IPS-20b (cell line): ENCODE results near the gene TWF2.

Source experiments
- H3K27ac ChIP-seq: one replicate; pipeline ENCODE4 v1.5.1; 2013; ENCODE audit warnings: low read length
- H3K27me3 ChIP-seq: 2 replicates; pipeline ENCODE4 v1.6.1; 2013; ENCODE audit warnings: mild to moderate bottlenecking, low read length, inconsistent platforms; ENCODE audit not compliant: insufficient read depth
- H3K36me3 ChIP-seq: 2 replicates; pipeline ENCODE4 v1.6.1; 2013; ENCODE audit warnings: low read depth, mild to moderate bottlenecking, inconsistent platforms, low read length, moderate library complexity; ENCODE audit not compliant: insufficient read depth
- H3K4me1 ChIP-seq: 2 replicates; pipeline ENCODE4 v1.6.1; 2013; ENCODE audit warnings: mild to moderate bottlenecking, control low read depth, inconsistent platforms, low read length, moderate library complexity; ENCODE audit not compliant: insufficient read depth
- H3K4me3 ChIP-seq: 2 replicates; pipeline ENCODE4 v1.5.1; 2013; ENCODE audit warnings: mild to moderate bottlenecking, low read length, inconsistent platforms
- H3K9ac ChIP-seq: 2 replicates; pipeline ENCODE4 v1.6.1; 2013; ENCODE audit warnings: low read depth, mild to moderate bottlenecking, inconsistent platforms, low read length, moderate library complexity
- H3K9me3 ChIP-seq: 2 replicates; pipeline ENCODE4 v1.6.1; 2013; ENCODE audit warnings: mild to moderate bottlenecking, low read depth, low read length, inconsistent platforms; ENCODE audit not compliant: insufficient read depth

The TWF2 gene

GRCh38 chr3:52256622-52257021 is 17.7 kb upstream of the TWF2 start:
- Histone ChIP-seq H3K27me3 (no peaks in the 10 kb centered on the region), H3K4me3 (no peak overlapping the region), H3K36me3 (peaks cover 99% of the 10 kb centered on the region), H3K9me3 (no peaks in the 10 kb centered on the region), H3K27ac (no peak overlapping the region), H3K9ac (no peak overlapping the region), H3K4me1 (no peaks in the 10 kb centered on the region)

GRCh38 chr3:52256159-52256558 is 17.2 kb upstream of the TWF2 start:
- Histone ChIP-seq H3K27me3 (no peaks in the 10 kb centered on the region), H3K9ac (no peak overlapping the region), H3K9me3 (no peaks in the 10 kb centered on the region), H3K36me3 (peaks cover 99% of the 10 kb centered on the region), H3K4me3 (no peak overlapping the region), H3K4me1 (no peaks in the 10 kb centered on the region), H3K27ac (no peak overlapping the region)

GRCh38 chr3:52254608-52255007 is 15.7 kb upstream of the TWF2 start:
- H3K4me3 ChIP-seq = no peak overlapping the region
- no peaks in the 10 kb centered on the region for H3K4me1 ChIP-seq
- peaks cover 94% of the 10 kb centered on the region for H3K36me3 ChIP-seq
- H3K27ac ChIP-seq = no peak overlapping the region
- no peak overlapping the region for H3K9ac ChIP-seq
- no peaks in the 10 kb centered on the region for H3K9me3 ChIP-seq
- no peaks in the 10 kb centered on the region for H3K27me3 ChIP-seq

GRCh38 chr3:52253314-52254304 is 14.7 kb upstream of the TWF2 start:
- H3K4me3 ChIP-seq = no peak overlapping the region
- H3K27me3 ChIP-seq = no peaks in the 10 kb centered on the region
- no peaks in the 10 kb centered on the region for H3K9me3 ChIP-seq
- peaks cover 86% of the 10 kb centered on the region for H3K36me3 ChIP-seq
- H3K4me1 ChIP-seq = no peaks in the 10 kb centered on the region
- no peak overlapping the region for H3K27ac ChIP-seq
- H3K9ac ChIP-seq = no peak overlapping the region

- H3K27me3 ChIP-seq = peaks cover 26% of the 10 kb centered on the region
- H3K36me3 ChIP-seq = peaks cover 51% of the 10 kb centered on the region
- H3K9ac ChIP-seq = no peak overlapping the region
- H3K4me1 ChIP-seq = no peaks in the 10 kb centered on the region; the same call in 1 of the 2 replicates
- no peak overlapping the region for H3K27ac ChIP-seq
- no peaks in the 10 kb centered on the region for H3K9me3 ChIP-seq
- H3K4me3 ChIP-seq = no peak overlapping the region
These were observed 11.2 kb upstream of the TWF2 start for GRCh38 chr3:52250122-52250521.

GRCh38 chr3:52249683-52250082 is 10.7 kb upstream of the TWF2 start:
- Histone ChIP-seq H3K27ac (no peak overlapping the region), H3K9me3 (no peaks in the 10 kb centered on the region), H3K27me3 (peaks cover 30% of the 10 kb centered on the region), H3K9ac (no peak overlapping the region), H3K4me1 (no peaks in the 10 kb centered on the region; the same call in 1 of the 2 replicates), H3K36me3 (peaks cover 48% of the 10 kb centered on the region), H3K4me3 (no peak overlapping the region)

GRCh38 chr3:52248816-52249547 is 10.0 kb upstream of the TWF2 start:
- no peak overlapping the region for H3K4me3 ChIP-seq
- peaks cover 41% of the 10 kb centered on the region for H3K36me3 ChIP-seq
- H3K27ac ChIP-seq = no peak overlapping the region
- no peaks in the 10 kb centered on the region; the same call in 1 of the 2 replicates for H3K4me1 ChIP-seq
- H3K27me3 ChIP-seq = peaks cover 37% of the 10 kb centered on the region
- H3K9me3 ChIP-seq = no peaks in the 10 kb centered on the region
- no peak overlapping the region for H3K9ac ChIP-seq

GRCh38 chr3:52248165-52248541 is 9.2 kb upstream of the TWF2 start:
- no peak overlapping the region for H3K9ac ChIP-seq
- H3K4me3 ChIP-seq = no peak overlapping the region
- H3K9me3 ChIP-seq = no peaks in the 10 kb centered on the region
- H3K27ac ChIP-seq = no peak overlapping the region
- no peaks in the 10 kb centered on the region; the same call in 1 of the 2 replicates for H3K4me1 ChIP-seq
- peaks cover 45% of the 10 kb centered on the region for H3K27me3 ChIP-seq
- H3K36me3 ChIP-seq = peaks cover 32% of the 10 kb centered on the region

GRCh38 chr3:52247409-52248164 is 8.6 kb upstream of the TWF2 start:
- Histone ChIP-seq H3K27ac (no peak overlapping the region), H3K9ac (no peak overlapping the region), H3K27me3 (peaks cover 45% of the 10 kb centered on the region), H3K9me3 (no peaks in the 10 kb centered on the region), H3K4me3 (no peak overlapping the region), H3K4me1 (no peaks in the 10 kb centered on the region; the same call in 1 of the 2 replicates), H3K36me3 (peaks cover 27% of the 10 kb centered on the region)

GRCh38 chr3:52246728-52247408 is 7.9 kb upstream of the TWF2 start:
- peaks cover 45% of the 10 kb centered on the region for H3K27me3 ChIP-seq
- peaks cover 20% of the 10 kb centered on the region for H3K36me3 ChIP-seq
- no peak overlapping the region for H3K27ac ChIP-seq
- H3K4me1 ChIP-seq = no peaks in the 10 kb centered on the region; the same call in 1 of the 2 replicates
- H3K4me3 ChIP-seq = peak overlapping the region; percentile 74; the same call in 1 of the 2 replicates
- H3K9me3 ChIP-seq = no peaks in the 10 kb centered on the region
- no peak overlapping the region for H3K9ac ChIP-seq

GRCh38 chr3:52246264-52246620 is 7.3 kb upstream of the TWF2 start:
- peak overlapping the region; percentile 74 for H3K4me3 ChIP-seq
- H3K9ac ChIP-seq = peak overlapping the region; percentile 43; the same call in 1 of the 2 replicates
- peaks cover 45% of the 10 kb centered on the region for H3K27me3 ChIP-seq
- no peaks in the 10 kb centered on the region; the same call in 1 of the 2 replicates for H3K4me1 ChIP-seq
- H3K27ac ChIP-seq = no peak overlapping the region
- peaks cover 13% of the 10 kb centered on the region for H3K36me3 ChIP-seq
- H3K9me3 ChIP-seq = no peaks in the 10 kb centered on the region
